GM12872 (cell line): ENCODE results near the gene VPREB3.

Source experiments
- CTCF ChIP-seq: IDR thresholded peaks from 3 replicates; pipeline ENCODE4 v1.5.1; 2011; ENCODE audit warnings: low read depth, mild to moderate bottlenecking, low read length, moderate library complexity; ENCODE audit not compliant: insufficient read depth

VPREB3 gene

DNA sequence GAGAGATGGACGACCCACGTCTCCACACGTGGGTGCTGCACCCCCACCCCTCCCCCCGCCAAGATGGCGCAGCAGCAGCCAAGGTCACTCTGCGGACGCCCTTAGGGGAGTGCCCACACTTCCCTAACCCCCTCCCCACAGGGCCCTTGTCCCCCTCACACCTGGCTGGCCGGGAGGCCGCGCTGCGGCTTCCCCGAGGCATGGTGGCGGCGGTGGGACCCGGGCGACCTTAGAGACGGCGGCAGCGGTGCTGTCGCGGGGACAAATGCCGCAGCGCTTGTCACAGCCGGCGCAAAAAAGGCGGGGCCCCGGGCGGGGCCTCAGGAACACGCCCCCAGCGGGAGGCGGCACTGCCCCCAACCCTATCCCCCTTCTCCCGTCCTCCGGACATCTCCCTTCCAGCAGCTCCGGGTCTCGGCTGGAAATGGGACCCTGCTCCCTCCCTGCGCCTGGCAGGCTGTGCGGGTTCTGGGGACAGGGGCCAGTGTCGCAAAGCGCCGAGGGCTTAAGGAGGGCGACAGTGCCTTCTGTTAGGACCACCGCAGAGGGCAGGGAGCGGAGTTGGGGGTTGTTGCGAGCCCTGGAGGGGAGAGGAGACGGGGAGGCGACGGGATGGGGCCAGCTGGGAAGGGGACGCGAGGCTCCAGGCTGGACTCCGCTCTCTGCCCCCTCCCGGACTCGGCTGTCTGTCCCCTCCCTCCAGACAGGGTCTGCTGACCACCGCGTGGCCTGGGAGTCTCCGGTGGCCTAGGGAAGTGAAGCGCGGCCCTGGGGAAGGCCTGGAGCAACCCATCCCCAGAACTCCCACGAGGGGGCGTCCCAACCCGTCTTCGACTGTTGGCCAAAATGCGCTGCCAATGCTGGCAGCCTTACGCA lies 13.7 kb upstream of the VPREB3 start, which contains the start of gene CHCHD10:
Gene CHCHD10, minus strand, starts transcription at position 300 of the 876 bp plus-strand sequence. Its CDS starts 98 bp downstream, at position 202.
- peak; percentile 80 for TF ChIP-seq CTCF

DNA sequence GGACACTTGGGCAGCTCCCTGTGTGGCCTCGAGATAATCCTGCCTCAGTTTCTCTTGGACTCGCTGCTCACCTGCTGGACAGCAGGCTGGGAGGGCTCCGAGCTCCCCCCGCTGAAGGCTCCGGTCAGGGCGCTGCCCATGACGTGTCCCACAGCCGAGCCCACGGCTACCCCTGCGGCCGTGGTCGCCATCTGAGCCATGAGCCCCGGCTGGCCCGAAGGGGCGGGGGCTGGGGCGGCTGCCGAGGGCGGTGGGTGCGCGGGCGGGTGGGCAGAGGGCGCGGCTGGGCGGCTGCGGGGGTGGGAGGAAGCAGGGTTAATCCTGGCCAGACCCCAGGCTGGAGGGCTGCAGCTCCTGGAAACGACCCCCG lies 13.1 kb upstream of the VPREB3 start:
- TF ChIP-seq CTCF, result no peak

- no peak for TF ChIP-seq CTCF
These were observed 11.0 kb upstream of the VPREB3 start for GRCh38 chr22:23764899-23765881.

- TF ChIP-seq CTCF, result no peak
These were observed 9.7 kb upstream of the VPREB3 start for GRCh38 chr22:23763954-23764353.

DNA sequence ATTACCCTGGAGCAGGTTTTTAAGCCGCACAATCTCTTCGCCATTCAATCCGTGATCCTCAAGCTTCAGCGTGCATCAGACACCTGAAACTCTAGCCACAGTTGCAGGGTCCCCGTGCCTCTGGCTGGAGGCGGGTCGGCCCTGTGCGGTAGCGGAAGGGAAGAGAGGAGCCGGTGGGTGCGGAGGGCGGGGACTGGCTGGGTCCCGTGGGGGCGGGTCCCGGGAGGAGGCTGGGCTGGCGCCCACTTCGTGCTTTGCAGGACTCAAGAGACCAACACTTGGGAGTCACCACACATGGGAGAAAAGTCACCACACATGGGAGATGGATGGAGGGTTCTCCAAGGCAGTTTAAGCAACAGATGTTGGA lies 9.3 kb upstream of the VPREB3 start:
- no peak for TF ChIP-seq CTCF

DNA sequence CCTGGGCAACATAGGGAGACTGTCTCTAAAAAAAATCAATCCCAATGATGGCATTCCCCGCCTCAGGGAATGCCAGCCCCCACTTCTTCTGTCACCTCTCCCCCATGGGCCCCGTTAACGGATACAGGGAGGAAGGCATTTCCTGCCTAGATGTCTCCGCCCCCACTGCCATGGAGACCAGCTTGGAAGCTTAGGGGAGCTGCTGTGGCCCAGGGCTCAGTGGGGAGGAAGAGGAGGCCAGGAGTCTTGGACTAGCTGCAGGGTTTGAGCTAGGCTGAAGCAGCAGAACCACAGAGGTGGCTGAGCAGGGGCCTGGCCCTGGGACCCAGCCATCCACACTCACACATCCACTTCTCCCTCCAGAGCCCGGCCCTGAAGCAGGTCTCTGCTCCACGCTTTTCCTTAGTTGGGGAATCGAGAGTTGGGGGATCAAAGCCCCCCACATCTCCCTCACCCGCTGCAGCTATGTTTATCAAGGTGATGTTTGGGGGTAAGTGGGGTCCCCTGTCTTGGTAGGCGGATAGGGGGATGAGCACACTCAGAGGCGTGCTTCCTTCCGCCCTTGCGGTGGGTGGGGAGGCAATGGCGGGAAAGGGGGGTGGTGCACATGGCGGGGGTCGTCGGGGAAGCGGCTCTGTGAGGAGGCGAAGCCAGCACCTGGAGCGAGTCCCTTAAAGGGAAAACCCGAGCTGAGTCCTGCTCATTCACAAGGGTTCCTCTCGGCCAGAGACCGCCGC lies 8.8 kb upstream of the VPREB3 start, which contains the start of gene C22orf15:
Gene C22orf15, plus strand, starts transcription at position 149 of the 737 bp plus-strand sequence. Its CDS starts 317 bp downstream, at position 466.
- TF ChIP-seq CTCF, result no peak

- TF ChIP-seq CTCF, result no peak
These were observed 5.8 kb upstream of the VPREB3 start for GRCh38 chr22:23760056-23760455.
